ENCODE measurements around the gene CCDC57. TPM values are rescaled to one million over a fixed set of nuclear protein-coding genes. Genes with fewer than 3 reads are reported as not detected.

The CCDC57 gene
- total RNA-seq, 1 donor from 2014 or later: 15.0 TPM

GRCh38 chr17:82188001-82188961 is 24.4 kb downstream of the CCDC57 start:
- peak overlapping the region; percentile 60 for H3K27ac Mint-ChIP-seq
- no peak for DNase-seq (ENCODE audit: low spot score)
- H3F3A ChIP-seq (ENCODE audit: low read depth): no peaks in the 10 kb centered on the region
- no peak overlapping the region for H3K4me3 Mint-ChIP-seq
- H3K79me2 ChIP-seq (ENCODE audit: low read depth): no peaks in the 10 kb centered on the region
- no peaks in the 10 kb centered on the region for H3K27me3 ChIP-seq
- H3K9me3 ChIP-seq (ENCODE audit: low read depth): no peaks in the 10 kb centered on the region
- no peak overlapping the region for H3K4me3 ChIP-seq
- TF ChIP-seq EZH2 (IDR thresholded peaks at IDR 0.05): no peak
- no peak for TF ChIP-seq EZH2phosphoT487 (IDR thresholded peaks at IDR 0.05)
- peaks cover 31% of the 10 kb centered on the region for H3K36me3 Mint-ChIP-seq
- no peaks in the 10 kb centered on the region for H3K27me3 Mint-ChIP-seq (ENCODE audit: insufficient read depth, low read depth)
- no peak overlapping the region for H2AFZ ChIP-seq (replicated peaks)
- no peak overlapping the region for H3K9ac ChIP-seq
- H3K36me3 ChIP-seq: no peaks in the 10 kb centered on the region
- no peaks in the 10 kb centered on the region for H3K4me1 Mint-ChIP-seq
- no peaks in the 10 kb centered on the region for H3K9me3 Mint-ChIP-seq
- H3K4me2 ChIP-seq: no peak overlapping the region
- H3K4me1 ChIP-seq: no peaks in the 10 kb centered on the region
- H3K27ac ChIP-seq: no peak overlapping the region
- H4K20me1 ChIP-seq (ENCODE audit: low read depth): no peaks in the 10 kb centered on the region

- Histone ChIP-seq H3K79me2 (ENCODE audit: low read depth) (no peaks in the 10 kb centered on the region), H3K4me3 (no peak overlapping the region), H3K27ac (no peak overlapping the region), H3K9ac (no peak overlapping the region), H3K4me1 (no peaks in the 10 kb centered on the region), H3F3A (ENCODE audit: low read depth) (no peaks in the 10 kb centered on the region), H2AFZ (replicated peaks) (no peak overlapping the region), H3K36me3 (no peaks in the 10 kb centered on the region), H3K27me3 (no peaks in the 10 kb centered on the region), H3K4me2 (no peak overlapping the region), H3K9me3 (ENCODE audit: low read depth) (no peaks in the 10 kb centered on the region), H4K20me1 (ENCODE audit: low read depth) (no peaks in the 10 kb centered on the region)
- TF ChIP-seq EZH2phosphoT487 (IDR thresholded peaks at IDR 0.05): no peak
- TF ChIP-seq CTCF (IDR thresholded peaks at IDR 0.05): no peak
- TF ChIP-seq EZH2 (IDR thresholded peaks at IDR 0.05): no peak
- no peaks in the 10 kb centered on the region for H3K27me3 Mint-ChIP-seq (ENCODE audit: insufficient read depth, low read depth)
- peaks cover 28% of the 10 kb centered on the region for H3K36me3 Mint-ChIP-seq
- H3K9me3 Mint-ChIP-seq: no peaks in the 10 kb centered on the region
- no peak for DNase-seq (ENCODE audit: low spot score)
- H3K4me3 Mint-ChIP-seq: no peak overlapping the region
- no peaks in the 10 kb centered on the region for H3K4me1 Mint-ChIP-seq
- no peak overlapping the region for H3K27ac Mint-ChIP-seq
Observed at GRCh38 chr17:82187500-82187899, 25.1 kb downstream of the CCDC57 start.

- H3K36me3 Mint-ChIP-seq: peaks cover 24% of the 10 kb centered on the region
- TF ChIP-seq EZH2phosphoT487 (IDR thresholded peaks at IDR 0.05): no peak
- no peak for DNase-seq (ENCODE audit: low spot score)
- H3K4me1 ChIP-seq: no peaks in the 10 kb centered on the region
- no peaks in the 10 kb centered on the region for H3K9me3 Mint-ChIP-seq
- H4K20me1 ChIP-seq (ENCODE audit: low read depth): no peaks in the 10 kb centered on the region
- H2AFZ ChIP-seq (replicated peaks): no peak overlapping the region
- no peak overlapping the region for H3K4me2 ChIP-seq
- no peaks in the 10 kb centered on the region for H3K27me3 Mint-ChIP-seq (ENCODE audit: insufficient read depth, low read depth)
- H3K4me3 Mint-ChIP-seq: no peak overlapping the region
- H3K79me2 ChIP-seq (ENCODE audit: low read depth): no peaks in the 10 kb centered on the region
- no peaks in the 10 kb centered on the region for H3F3A ChIP-seq (ENCODE audit: low read depth)
- H3K27me3 ChIP-seq: no peaks in the 10 kb centered on the region
- H3K36me3 ChIP-seq: no peaks in the 10 kb centered on the region
- H3K9me3 ChIP-seq (ENCODE audit: low read depth): no peaks in the 10 kb centered on the region
- no peak overlapping the region for H3K27ac Mint-ChIP-seq
- no peaks in the 10 kb centered on the region for H3K4me1 Mint-ChIP-seq
- H3K4me3 ChIP-seq: no peak overlapping the region
- H3K9ac ChIP-seq: no peak overlapping the region
- H3K27ac ChIP-seq: no peak overlapping the region
Observed at GRCh38 chr17:82186221-82186620, 26.4 kb downstream of the CCDC57 start.

GRCh38 chr17:82184761-82185160 is 27.9 kb downstream of the CCDC57 start:
- no peak overlapping the region for H3K9ac ChIP-seq
- no peaks in the 10 kb centered on the region for H3K9me3 Mint-ChIP-seq
- peaks cover 2% of the 10 kb centered on the region for H3K27me3 Mint-ChIP-seq (ENCODE audit: insufficient read depth, low read depth)
- no peaks in the 10 kb centered on the region for H4K20me1 ChIP-seq (ENCODE audit: low read depth)
- peaks cover 23% of the 10 kb centered on the region for H3K36me3 Mint-ChIP-seq
- DNase-seq (ENCODE audit: low spot score): no peak
- H3K27me3 ChIP-seq: no peaks in the 10 kb centered on the region
- no peaks in the 10 kb centered on the region for H3K79me2 ChIP-seq (ENCODE audit: low read depth)
- no peak overlapping the region for H2AFZ ChIP-seq (replicated peaks)
- no peak overlapping the region for H3K4me3 ChIP-seq
- H3K4me3 Mint-ChIP-seq: no peak overlapping the region
- H3K9me3 ChIP-seq (ENCODE audit: low read depth): no peaks in the 10 kb centered on the region
- H3F3A ChIP-seq (ENCODE audit: low read depth): no peaks in the 10 kb centered on the region
- no peaks in the 10 kb centered on the region for H3K4me1 ChIP-seq
- H3K27ac Mint-ChIP-seq: no peak overlapping the region
- no peaks in the 10 kb centered on the region for H3K36me3 ChIP-seq
- H3K27ac ChIP-seq: no peak overlapping the region
- H3K4me1 Mint-ChIP-seq: no peaks in the 10 kb centered on the region
- no peak for TF ChIP-seq CTCF (IDR thresholded peaks at IDR 0.05)
- no peak for TF ChIP-seq EZH2phosphoT487 (IDR thresholded peaks at IDR 0.05)
- no peak for TF ChIP-seq EZH2 (IDR thresholded peaks at IDR 0.05)
- H3K4me2 ChIP-seq: no peak overlapping the region
